DND-41 (cell line): ENCODE measurements around the gene ANKMY1.
A peak's percentile ranks its signal among the peaks of the same experiment; 100 is the strongest.

Source experiments
- ATAC-seq: fragments of 200-7000 bp; cut with Tn5 transposase; 3 replicates; pipeline ENCODE4 v1.9.1; 2021; ENCODE audit warnings: low read depth; ENCODE audit not compliant: insufficient read depth
- DNase-seq: peaks from one replicate; pipeline ENCODE4 v3.0.0-alpha.2; 2020
- H2AFZ ChIP-seq: 2 replicates; pipeline ENCODE4 v1.6.0; 2012; ENCODE audit warnings: low read depth, low read length
- H3K27ac ChIP-seq: 2 replicates; pipeline ENCODE4 v1.5.1; 2012; ENCODE audit warnings: low read length, inconsistent platforms
- H3K27me3 ChIP-seq: fragments of 200-600 bp; sonication (generic); 2 replicates; pipeline ENCODE4 v1.6.0; 2012; ENCODE audit warnings: low read length, mild to moderate bottlenecking, inconsistent platforms; ENCODE audit not compliant: insufficient read depth, poor library complexity
- H3K36me3 ChIP-seq: 2 replicates; pipeline ENCODE4 v1.5.1; 2012; ENCODE audit warnings: low read length, inconsistent platforms; ENCODE audit not compliant: insufficient read depth
- H3K4me1 ChIP-seq: 2 replicates; pipeline ENCODE4 v1.5.1; 2012; ENCODE audit warnings: mild to moderate bottlenecking, low read length; ENCODE audit not compliant: insufficient read depth
- H3K4me2 ChIP-seq: 2 replicates; pipeline ENCODE4 v1.6.0; 2012; ENCODE audit warnings: mild to moderate bottlenecking, moderate library complexity, low read length, inconsistent platforms; ENCODE audit not compliant: insufficient read depth
- H3K4me3 ChIP-seq, 2 experiments: fragments of 200-600 bp in 1 of 2; shearing (Covaris generic) in 1 of 2; 2 replicates each; pipeline ENCODE4 v1.5.1; 2012 to 2016; ENCODE audit warnings: inconsistent platforms in 2 of 2, low read length in 2 of 2, mild to moderate bottlenecking in 2 of 2, low read depth in 1 of 2, moderate library complexity in 1 of 2
- H3K79me2 ChIP-seq: 2 replicates; pipeline ENCODE4 v1.6.0; 2012; ENCODE audit warnings: low read length, inconsistent platforms; ENCODE audit not compliant: insufficient read depth
- H3K9ac ChIP-seq: 2 replicates; pipeline ENCODE4 v1.6.0; 2012; ENCODE audit warnings: low read depth, mild to moderate bottlenecking, inconsistent platforms, low read length, moderate library complexity
- H3K9me3 ChIP-seq: 2 replicates; pipeline ENCODE4 v1.5.1; 2012; ENCODE audit warnings: low read length, moderate library complexity, mild to moderate bottlenecking, inconsistent platforms; ENCODE audit not compliant: insufficient read depth, severe bottlenecking
- H4K20me1 ChIP-seq: 2 replicates; pipeline ENCODE4 v1.6.0; 2012; ENCODE audit warnings: low read length; ENCODE audit not compliant: insufficient read depth
- CTCF ChIP-seq: IDR thresholded peaks from 2 replicates; pipeline ENCODE4 v1.5.1; 2012; ENCODE audit warnings: borderline replicate concordance, low read length, moderate library complexity, mild to moderate bottlenecking; ENCODE audit not compliant: poor library complexity, severe bottlenecking; ENCODE audit errors: extremely low read depth
- EZH2 ChIP-seq: IDR thresholded peaks from 3 replicates; pipeline ENCODE4 v1.6.1; 2012; ENCODE audit warnings: borderline replicate concordance, low read depth, mild to moderate bottlenecking, moderate library complexity, low read length, inconsistent platforms; ENCODE audit not compliant: severe bottlenecking

The ANKMY1 gene

GRCh38 chr2:240588006-240588655, 30.3 kb upstream of the ANKMY1 start:
- DNase-seq: no peak
- peak overlapping the region; percentile 97 for H3K4me2 ChIP-seq
- peaks cover 95% of the 10 kb centered on the region for H3K79me2 ChIP-seq
- peak overlapping the region; percentile 50; the same call in 1 of the 2 replicates for H3K27ac ChIP-seq
- peak overlapping the region in 1 of 2 experiments; percentile 72; a peak in 3 of 4 replicates for H3K4me3 ChIP-seq
- no peak for TF ChIP-seq CTCF
- TF ChIP-seq EZH2: no peak
- peak overlapping the region; percentile 68 for H3K9ac ChIP-seq
- H2AFZ ChIP-seq: no peak overlapping the region
- H3K27me3 ChIP-seq: no peaks in the 10 kb centered on the region
- peaks cover 48% of the 10 kb centered on the region for H3K4me1 ChIP-seq
- no peak for ATAC-seq
- peaks cover 80% of the 10 kb centered on the region for H4K20me1 ChIP-seq
- H3K9me3 ChIP-seq: no peaks in the 10 kb centered on the region
- peaks cover 46% of the 10 kb centered on the region for H3K36me3 ChIP-seq

GRCh38 chr2:240586919-240587800, 29.4 kb upstream of the ANKMY1 start:
- H3K27ac ChIP-seq: peak overlapping the region; percentile 67

DNA sequence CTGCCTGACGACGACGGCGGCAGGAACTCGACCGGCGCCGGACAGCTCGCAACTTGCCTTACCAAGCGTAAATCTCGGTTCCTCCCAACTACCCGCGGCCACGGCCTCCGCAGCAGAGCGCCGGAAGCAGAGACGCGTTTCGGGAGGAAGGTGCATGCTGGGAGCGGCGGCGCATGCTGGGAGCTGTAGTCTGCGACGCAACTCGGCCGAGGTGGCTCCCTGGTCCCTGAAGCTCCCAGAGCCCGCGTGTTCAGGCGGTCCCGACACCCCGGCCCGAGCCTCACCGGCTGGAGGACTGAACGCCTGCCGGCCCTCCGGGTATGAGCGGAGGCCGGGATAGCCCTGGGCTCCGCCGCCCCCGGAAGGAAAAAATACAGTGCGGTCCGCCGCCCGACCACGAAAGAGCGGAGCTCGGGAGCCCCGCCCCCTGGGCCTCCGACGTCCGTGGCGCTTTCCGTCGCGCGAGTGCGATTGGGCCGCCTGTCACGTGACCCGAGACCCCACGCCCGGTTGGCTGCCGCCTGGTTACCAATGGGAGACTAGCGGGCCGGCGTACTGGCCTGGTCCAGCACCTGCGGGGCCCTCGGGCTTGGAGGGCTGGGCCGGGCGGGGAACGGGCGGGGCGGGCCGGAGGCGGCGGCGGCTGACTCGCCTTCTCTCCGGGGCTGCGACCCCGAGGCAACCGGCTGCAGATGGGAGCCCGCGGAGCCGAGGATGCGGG, 28.6 kb upstream of the ANKMY1 start, which contains the start of gene CAPN10:
TSS of gene CAPN10 (plus strand) at position 537 of the 721 bp plus-strand sequence. CDS start at position 715, 178 bp downstream.
- DNase-seq: peak; percentile 97
- H3K9me3 ChIP-seq: no peaks in the 10 kb centered on the region
- H4K20me1 ChIP-seq: peaks cover 68% of the 10 kb centered on the region
- peak within 1 kb of the TSS; percentile 97 for H3K4me2 ChIP-seq
- H3K27ac ChIP-seq: peak within 1 kb of the TSS; percentile 88
- peak within 1 kb of the TSS; percentile 80 for H2AFZ ChIP-seq
- no peaks in the 10 kb centered on the region for H3K27me3 ChIP-seq
- peaks cover 93% of the 10 kb centered on the region for H3K79me2 ChIP-seq
- H3K9ac ChIP-seq: peak within 1 kb of the TSS; percentile 68
- TF ChIP-seq CTCF (no peak), EZH2 (no peak)
- H3K4me1 ChIP-seq: peaks cover 48% of the 10 kb centered on the region
- ATAC-seq: peak; percentile 81
- H3K36me3 ChIP-seq: peaks cover 32% of the 10 kb centered on the region
- peak within 1 kb of the TSS; percentile 72 to 82 for H3K4me3 ChIP-seq

More at GRCh38 chr2:240586919-240587800, 29.4 kb upstream of the ANKMY1 start:
- Histone ChIP-seq H3K79me2 (peaks cover 95% of the 10 kb centered on the region), H4K20me1 (peaks cover 76% of the 10 kb centered on the region), H3K4me3 (peak overlapping the region; percentile 72 to 82), H3K36me3 (peaks cover 40% of the 10 kb centered on the region), H3K4me1 (peaks cover 48% of the 10 kb centered on the region), H3K9me3 (no peaks in the 10 kb centered on the region), H3K4me2 (peak overlapping the region; percentile 97), H2AFZ (peak overlapping the region; percentile 80), H3K9ac (peak overlapping the region; percentile 68), H3K27me3 (no peaks in the 10 kb centered on the region)
- peak; percentile 51 for ATAC-seq
- DNase-seq: peak; percentile 77
- TF ChIP-seq EZH2 (no peak), CTCF (no peak)
